K562 (cell line): ENCODE measurements around the gene TTC39C. TPM values are rescaled to one million over a fixed set of nuclear protein-coding genes. Genes with fewer than 3 reads are reported as not detected.

Experiments used
- ATAC-seq: fragments of 200-7000 bp; cut with Tn5 transposase; 3 replicates; pipeline ENCODE4 v1.9.1; 2020; ENCODE audit warnings: moderate library complexity
- BruUV-seq: library from RNA; stranded (reverse); fragments of 400-500 nt; replicated peaks from 2 replicates; lab custom pipeline; 2021; lab: Mats Ljungman, UMichigan
- CTCF ChIA-PET: fragments of 300-600 bp; formaldehyde crosslinking; extraction: SDS; loops from one replicate; lab custom pipeline; 2021; ENCODE audit warnings: low intra/inter-chr PET ratio; lab: Yijun Ruan, JAX
- POLR2A ChIA-PET: fragments of 300-600, 350-650 bp; sonication (Branson Sonifier 250); formaldehyde crosslinking; extraction: SDS; loops from one replicate; lab custom pipeline; 2021; ENCODE audit warnings: antibody characterized with exemption, inconsistent platforms; lab: Yijun Ruan, JAX
- DNase-seq, 4 experiments: peaks; one replicate each; pipeline versions ENCODE4 v3.0.0 to v3.0.0-alpha.2; 2011 to 2018; ENCODE audit warnings: low spot score in 3 of 4, mixed read lengths in 3 of 4; ENCODE audit errors: extremely low read depth in 1 of 4
- FAIRE-seq: peaks from 2 replicates; lab custom pipeline; 2011; peaks lifted over from hg19 to GRCh38; lab: Jason Lieb, UNC
- H2AFZ ChIP-seq: 2 replicates; pipeline ENCODE4 v1.6.0; 2011; ENCODE audit warnings: low read depth, low read length, control low read depth, inconsistent platforms
- H3K27ac ChIP-seq: fragments of 200-600 bp; 3 replicates; pipeline ENCODE4 v1.8.0; 2011; ENCODE audit warnings: low read depth, mild to moderate bottlenecking, control low read depth, inconsistent platforms, low read length, moderate library complexity, mixed read lengths; ENCODE audit errors: extremely low read depth
- H3K27me3 ChIP-seq, 2 experiments: fragments of 300-600 bp in 1 of 2; 2 replicates in 1 of 2; 3 replicates in 1 of 2; pipeline versions ENCODE4 v1.6.0 to v1.8.0; 2011; ENCODE audit warnings: inconsistent platforms in 2 of 2, low read length in 2 of 2, mild to moderate bottlenecking in 1 of 2, mixed read lengths in 1 of 2, moderate library complexity in 1 of 2; ENCODE audit not compliant: control insufficient read depth in 2 of 2, insufficient read depth in 2 of 2
- H3K36me3 ChIP-seq: fragments of 300-600 bp; 3 replicates; pipeline ENCODE4 v1.8.0; 2011; ENCODE audit warnings: mild to moderate bottlenecking, low read length, inconsistent platforms; ENCODE audit not compliant: control insufficient read depth, insufficient read depth
- H3K4me1 ChIP-seq, 2 experiments: fragments of 200-600 bp in 1 of 2; replicated peaks in 1 of 2; 2 replicates in 1 of 2; 3 replicates in 1 of 2; pipeline versions ENCODE4 v1.5.1 to v1.8.0; 2011; ENCODE audit warnings: inconsistent platforms in 2 of 2, low read length in 2 of 2, mild to moderate bottlenecking in 1 of 2, mixed read lengths in 1 of 2, moderate library complexity in 1 of 2; ENCODE audit not compliant: control insufficient read depth in 2 of 2, insufficient read depth in 2 of 2
- H3K4me2 ChIP-seq: 2 replicates; pipeline ENCODE4 v1.6.1; 2011; ENCODE audit warnings: low read length, control low read depth, inconsistent platforms, mixed read lengths; ENCODE audit not compliant: insufficient read depth
- H3K4me3 ChIP-seq: fragments of 200-600 bp; sonication (generic), shearing (Covaris generic); 2 replicates; pipeline ENCODE4 v1.5.1; 2016; ENCODE audit warnings: control low read depth, inconsistent platforms
- H3K79me2 ChIP-seq: fragments of 200-600 bp; 3 replicates; pipeline ENCODE4 v1.8.0; 2011; ENCODE audit warnings: low read length, inconsistent platforms; ENCODE audit not compliant: control insufficient read depth, insufficient read depth
- H3K9ac ChIP-seq, 2 experiments: 2 replicates each; pipeline versions ENCODE4 v1.6.0 to v1.6.1; 2011; ENCODE audit warnings: low read depth in 2 of 2, low read length in 2 of 2, control low read depth in 1 of 2, inconsistent platforms in 1 of 2, mild to moderate bottlenecking in 1 of 2, mixed read lengths in 1 of 2; ENCODE audit not compliant: insufficient read depth in 1 of 2
- H3K9me1 ChIP-seq: one replicate; pipeline ENCODE4 v1.6.0; 2011; ENCODE audit warnings: inconsistent platforms, mild to moderate bottlenecking, low read length, moderate library complexity; ENCODE audit not compliant: control insufficient read depth, insufficient read depth
- H3K9me3 ChIP-seq: replicated peaks from 2 replicates; pipeline ENCODE4 v1.5.1; 2011; ENCODE audit warnings: low read depth, low read length, inconsistent platforms; ENCODE audit not compliant: control insufficient read depth, insufficient read depth
- H4K20me1 ChIP-seq: replicated peaks from 2 replicates; pipeline ENCODE4 v1.6.1; 2011; ENCODE audit warnings: low read length, inconsistent platforms, mixed read lengths; ENCODE audit not compliant: control insufficient read depth, insufficient read depth
- HIVEP1 ChIP-seq: fragments of 250-450 bp; sonication (Bioruptor Pico); IDR thresholded peaks from 2 replicates; pipeline ENCODE4 v1.4.0; 2020; ENCODE audit warnings: mild to moderate bottlenecking
- MAFK ChIP-seq: IDR thresholded peaks from 2 replicates; pipeline ENCODE4 v1.6.1; 2011; ENCODE audit warnings: low read length, improper control_type of control experiment
- MEF2A ChIP-seq: IDR thresholded peaks from 2 replicates; pipeline ENCODE4 v1.6.1; 2011; ENCODE audit warnings: low read depth, mild to moderate bottlenecking, low read length, moderate library complexity; ENCODE audit not compliant: control insufficient read depth
- NFIC ChIP-seq: fragments of 450-650 bp; IDR thresholded peaks from 2 replicates; pipeline ENCODE4 v1.6.1; 2017; ENCODE audit warnings: mild to moderate bottlenecking, inconsistent platforms
- PHF20 ChIP-seq: fragments of 450-650 bp; IDR thresholded peaks from 2 replicates; pipeline ENCODE4 v1.6.1; 2018; ENCODE audit not compliant: partially characterized antibody
- PYGO2 ChIP-seq: fragments of 450-650 bp; IDR thresholded peaks from 2 replicates; pipeline ENCODE4 v1.6.1; 2016; ENCODE audit warnings: mild to moderate bottlenecking, missing genetic modification characterization, moderate library complexity, missing compliant biosample characterization
- RBM34 ChIP-seq: fragments of 200-400 bp; formaldehyde crosslinking; IDR thresholded peaks from 2 replicates; pipeline ENCODE4 v1.6.1; 2018; ENCODE audit warnings: low read length, borderline replicate concordance; ENCODE audit not compliant: insufficient read depth
- ZC3H8 ChIP-seq: fragments of 450-650 bp; IDR thresholded peaks from 2 replicates; pipeline ENCODE4 v1.6.1; 2017
- ZNF134 ChIP-seq: fragments of 250-450 bp; sonication (Bioruptor Pico); conservative IDR thresholded peaks from 2 replicates; pipeline ENCODE4 v1.4.0; 2020
- WGBS: fragments of 100-300 bp; shearing (Covaris generic); methylation state at CpG from one replicate; pipeline ENCODE4 v1.1.6; 2016; ENCODE audit warnings: low coverage, mixed read lengths; ENCODE audit not compliant: insufficient coverage; ENCODE audit errors: missing lambda C conversion rate; 5-methylcytosine and 5-hydroxymethylcytosine counted together
- in situ Hi-C: fragments of 300-500 bp; cut with MboI; formaldehyde crosslinking; loops from 4 replicates; pipeline ENCODE4 v1.15.0; 2018; ENCODE audit warnings: inconsistent platforms, mixed read lengths
- intact Hi-C: fragments of 100-400 bp; cut with micrococcal nuclease; formaldehyde crosslinking; loops from 2 replicates; pipeline ENCODE4 v1.14.2; 2022
- polyA plus RNA-seq, 8 experiments: library from polyadenylated mRNA; depleted of rRNA in 4 of 8; stranded (reverse) in 5 of 8; unstranded in 3 of 8; fragments of >200 nt; fragmentation: Nextera tagmentation in 2 of 8; fragmentation: Illumina TruSeq in 1 of 8; extraction: Ambion mirVana in 2 of 8; extraction: Trizol in 1 of 8; gene quantifications; 2 replicates each; pipeline versions ENCODE4 v1.2.1 to v1.2.3, GENCODE V29; 2011 to 2014; ENCODE audit warnings: inconsistent platforms in 1 of 8, missing spikeins in 1 of 8
- total RNA-seq, 7 experiments: library from RNA; depleted of rRNA in 6 of 7; stranded (reverse); fragments of >200 nt in 6 of 7; fragmentation: Illumina TruSeq in 2 of 7; extraction: Trizol in 2 of 7; gene quantifications; 2 replicates each; pipeline versions ENCODE4 v1.2.1 to v1.2.3, GENCODE V29; 2011 to 2021; ENCODE audit warnings: low replicate concordance in 1 of 7
- TF ChIP-seq, protein P1 (sequence below), 3 experiments: fragments of 200-800 bp in 1 of 3; fragments of 250-450 bp in 1 of 3; fragments of 450-650 bp in 1 of 3; sonication (Bioruptor Pico) in 1 of 3; sonication (Bioruptor generic) in 1 of 3; formaldehyde crosslinking in 1 of 3; IDR thresholded peaks; 2 replicates each; pipeline versions ENCODE4 v1.6.1 to v1.8.0; 2016 to 2022; ENCODE audit warnings: mild to moderate bottlenecking in 2 of 3, missing genetic modification characterization in 2 of 3, missing compliant biosample characterization in 1 of 3, moderate library complexity in 1 of 3
- TF ChIP-seq, protein P2 (sequence below): fragments of 450-650 bp; IDR thresholded peaks from 2 replicates; pipeline ENCODE4 v1.6.1; 2017; ENCODE audit warnings: antibody characterized with exemption, mild to moderate bottlenecking
- TF ChIP-seq, protein P3 (sequence below): sonication (generic); formaldehyde crosslinking; IDR thresholded peaks from 2 replicates; pipeline ENCODE4 v1.8.0; 2022; ENCODE audit warnings: missing genetic modification reagents, mild to moderate bottlenecking, moderate library complexity, borderline replicate concordance

Gene TTC39C
- total and polyA plus RNA-seq, 9 of the 15 experiments (the other 6 are each of a cell fraction or from before 2014, with no cell fraction given) = 0.01 to 0.58 (median 0.18) TPM; not detected in 5

DNA sequence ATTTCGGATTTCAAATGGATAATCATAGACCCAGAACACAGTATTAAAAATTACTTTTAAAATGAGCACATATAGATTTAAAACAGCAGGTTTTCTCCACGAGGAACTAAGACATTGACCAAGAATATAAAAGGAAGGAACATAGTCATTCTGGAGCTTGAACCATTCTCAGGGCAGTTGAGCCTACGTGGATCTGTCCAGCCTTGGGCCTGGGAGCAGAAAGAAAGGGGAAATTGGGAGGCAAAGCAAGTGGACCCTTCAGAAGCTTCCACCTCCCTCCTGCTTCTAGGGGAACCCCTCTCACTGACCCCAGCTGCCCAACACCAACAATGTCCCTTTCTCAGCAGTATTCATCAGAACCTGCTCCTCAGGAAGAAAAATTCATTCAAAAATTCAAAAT lies 31.4 kb upstream of the TTC39C start:
- DNase-seq (no peak), FAIRE-seq (no peak), ATAC-seq (no peak)
- H3K9me1 ChIP-seq = no peaks in the 10 kb centered on the region
- H4K20me1 ChIP-seq = 0 out of 2 replicates have a peak, but pooled peaks cover 3% of the 10 kb centered on the region
- H3K9me3 ChIP-seq = no peaks in the 10 kb centered on the region
- H3K27ac ChIP-seq = no peak overlapping the region
- H3K9ac ChIP-seq = no peak overlapping the region
- H3K4me1 ChIP-seq = no peaks in the 10 kb centered on the region
- no peak overlapping the region for H2AFZ ChIP-seq
- POLR2A ChIA-PET = interaction anchor here (1.1 kb wide), 1 partner anchor 102 kb away, joined by 3 read pairs; no protein-coding TSS in a partner anchor
- H3K4me2 ChIP-seq = no peak overlapping the region
- CTCF ChIA-PET = no interaction called here
- no peaks in the 10 kb centered on the region for H3K79me2 ChIP-seq
- no peaks in the 10 kb centered on the region for H3K36me3 ChIP-seq
- H3K27me3 ChIP-seq = peaks cover 9 to 12% of the 10 kb centered on the region in 2 experiments; a peak in 2 of 5 replicates
- no peak overlapping the region for H3K4me3 ChIP-seq
- BruUV-seq = no TSS peak
- intact Hi-C loops = no loop called here
- WGBS = 2% methylated on average over 3 of the region's 3 CpGs
- in situ Hi-C loops = no loop called here
- TF ChIP-seq MAFK (no peak), ZNF134 (no peak), PYGO2 (tag) (no peak), HIVEP1 (no peak), NFIC (no peak), RBM34 (no peak), ZC3H8 (no peak), MEF2A (no peak), PHF20 (no peak)
- TF ChIP-seq, protein P1, sequence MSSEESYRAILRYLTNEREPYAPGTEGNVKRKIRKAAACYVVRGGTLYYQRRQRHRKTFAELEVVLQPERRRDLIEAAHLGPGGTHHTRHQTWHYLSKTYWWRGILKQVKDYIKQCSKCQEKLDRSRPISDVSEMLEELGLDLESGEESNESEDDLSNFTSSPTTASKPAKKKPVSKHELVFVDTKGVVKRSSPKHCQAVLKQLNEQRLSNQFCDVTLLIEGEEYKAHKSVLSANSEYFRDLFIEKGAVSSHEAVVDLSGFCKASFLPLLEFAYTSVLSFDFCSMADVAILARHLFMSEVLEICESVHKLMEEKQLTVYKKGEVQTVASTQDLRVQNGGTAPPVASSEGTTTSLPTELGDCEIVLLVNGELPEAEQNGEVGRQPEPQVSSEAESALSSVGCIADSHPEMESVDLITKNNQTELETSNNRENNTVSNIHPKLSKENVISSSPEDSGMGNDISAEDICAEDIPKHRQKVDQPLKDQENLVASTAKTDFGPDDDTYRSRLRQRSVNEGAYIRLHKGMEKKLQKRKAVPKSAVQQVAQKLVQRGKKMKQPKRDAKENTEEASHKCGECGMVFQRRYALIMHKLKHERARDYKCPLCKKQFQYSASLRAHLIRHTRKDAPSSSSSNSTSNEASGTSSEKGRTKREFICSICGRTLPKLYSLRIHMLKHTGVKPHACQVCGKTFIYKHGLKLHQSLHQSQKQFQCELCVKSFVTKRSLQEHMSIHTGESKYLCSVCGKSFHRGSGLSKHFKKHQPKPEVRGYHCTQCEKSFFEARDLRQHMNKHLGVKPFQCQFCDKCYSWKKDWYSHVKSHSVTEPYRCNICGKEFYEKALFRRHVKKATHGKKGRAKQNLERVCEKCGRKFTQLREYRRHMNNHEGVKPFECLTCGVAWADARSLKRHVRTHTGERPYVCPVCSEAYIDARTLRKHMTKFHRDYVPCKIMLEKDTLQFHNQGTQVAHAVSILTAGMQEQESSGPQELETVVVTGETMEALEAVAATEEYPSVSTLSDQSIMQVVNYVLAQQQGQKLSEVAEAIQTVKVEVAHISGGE (CRISPR knock-in tag; IDR thresholded peaks at IDR 0.05) = no peak
- TF ChIP-seq, protein P2, sequence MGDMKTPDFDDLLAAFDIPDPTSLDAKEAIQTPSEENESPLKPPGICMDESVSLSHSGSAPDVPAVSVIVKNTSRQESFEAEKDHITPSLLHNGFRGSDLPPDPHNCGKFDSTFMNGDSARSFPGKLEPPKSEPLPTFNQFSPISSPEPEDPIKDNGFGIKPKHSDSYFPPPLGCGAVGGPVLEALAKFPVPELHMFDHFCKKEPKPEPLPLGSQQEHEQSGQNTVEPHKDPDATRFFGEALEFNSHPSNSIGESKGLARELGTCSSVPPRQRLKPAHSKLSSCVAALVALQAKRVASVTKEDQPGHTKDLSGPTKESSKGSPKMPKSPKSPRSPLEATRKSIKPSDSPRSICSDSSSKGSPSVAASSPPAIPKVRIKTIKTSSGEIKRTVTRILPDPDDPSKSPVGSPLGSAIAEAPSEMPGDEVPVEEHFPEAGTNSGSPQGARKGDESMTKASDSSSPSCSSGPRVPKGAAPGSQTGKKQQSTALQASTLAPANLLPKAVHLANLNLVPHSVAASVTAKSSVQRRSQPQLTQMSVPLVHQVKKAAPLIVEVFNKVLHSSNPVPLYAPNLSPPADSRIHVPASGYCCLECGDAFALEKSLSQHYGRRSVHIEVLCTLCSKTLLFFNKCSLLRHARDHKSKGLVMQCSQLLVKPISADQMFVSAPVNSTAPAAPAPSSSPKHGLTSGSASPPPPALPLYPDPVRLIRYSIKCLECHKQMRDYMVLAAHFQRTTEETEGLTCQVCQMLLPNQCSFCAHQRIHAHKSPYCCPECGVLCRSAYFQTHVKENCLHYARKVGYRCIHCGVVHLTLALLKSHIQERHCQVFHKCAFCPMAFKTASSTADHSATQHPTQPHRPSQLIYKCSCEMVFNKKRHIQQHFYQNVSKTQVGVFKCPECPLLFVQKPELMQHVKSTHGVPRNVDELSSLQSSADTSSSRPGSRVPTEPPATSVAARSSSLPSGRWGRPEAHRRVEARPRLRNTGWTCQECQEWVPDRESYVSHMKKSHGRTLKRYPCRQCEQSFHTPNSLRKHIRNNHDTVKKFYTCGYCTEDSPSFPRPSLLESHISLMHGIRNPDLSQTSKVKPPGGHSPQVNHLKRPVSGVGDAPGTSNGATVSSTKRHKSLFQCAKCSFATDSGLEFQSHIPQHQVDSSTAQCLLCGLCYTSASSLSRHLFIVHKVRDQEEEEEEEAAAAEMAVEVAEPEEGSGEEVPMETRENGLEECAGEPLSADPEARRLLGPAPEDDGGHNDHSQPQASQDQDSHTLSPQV = no peak
- TF ChIP-seq, protein P3, sequence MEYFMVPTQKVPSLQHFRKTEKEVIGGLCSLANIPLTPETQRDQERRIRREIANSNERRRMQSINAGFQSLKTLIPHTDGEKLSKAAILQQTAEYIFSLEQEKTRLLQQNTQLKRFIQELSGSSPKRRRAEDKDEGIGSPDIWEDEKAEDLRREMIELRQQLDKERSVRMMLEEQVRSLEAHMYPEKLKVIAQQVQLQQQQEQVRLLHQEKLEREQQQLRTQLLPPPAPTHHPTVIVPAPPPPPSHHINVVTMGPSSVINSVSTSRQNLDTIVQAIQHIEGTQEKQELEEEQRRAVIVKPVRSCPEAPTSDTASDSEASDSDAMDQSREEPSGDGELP = no peak
